A673 (cell line): ENCODE measurements around the gene TMEM178A.

Experiments used
- EZH2 ChIP-seq: fragments of 200-600 bp; sonication (generic); IDR thresholded peaks from 2 replicates; pipeline ENCODE4 v1.6.1; 2017; ENCODE audit warnings: borderline replicate concordance, low read depth, mild to moderate bottlenecking, mixed read lengths, antibody characterized with exemption, low read length; ENCODE audit not compliant: poor library complexity, severe bottlenecking
- TF ChIP-seq, protein P1 (sequence below): fragments of 300-800, 200-600 bp; sonication (generic); conservative IDR thresholded peaks from 2 replicates; pipeline ENCODE4 v1.5.1; 2017; ENCODE audit warnings: low read depth, mild to moderate bottlenecking, antibody characterized with exemption, low read length, moderate library complexity, mixed read lengths

DNA sequence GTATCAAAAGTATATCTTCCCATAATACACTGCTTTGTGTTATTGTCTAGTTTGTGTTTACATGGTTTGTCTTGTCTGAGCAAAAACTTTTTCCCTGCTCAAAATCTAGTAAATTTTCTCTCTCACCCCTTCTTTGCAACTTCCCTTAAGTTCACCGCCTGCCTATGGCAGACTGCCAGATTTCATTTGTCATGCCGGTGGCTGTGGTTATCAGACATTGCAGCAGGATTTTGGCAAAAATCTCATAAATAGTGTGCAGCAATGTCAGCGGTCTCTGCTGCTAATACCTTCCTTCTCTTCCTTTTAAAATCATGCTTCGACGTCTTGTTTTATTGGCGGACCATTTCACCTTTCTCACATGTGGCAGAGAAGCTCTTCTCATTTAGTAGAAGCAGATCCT lies 45.6 kb upstream of the TMEM178A start:
- TF ChIP-seq, protein P1, sequence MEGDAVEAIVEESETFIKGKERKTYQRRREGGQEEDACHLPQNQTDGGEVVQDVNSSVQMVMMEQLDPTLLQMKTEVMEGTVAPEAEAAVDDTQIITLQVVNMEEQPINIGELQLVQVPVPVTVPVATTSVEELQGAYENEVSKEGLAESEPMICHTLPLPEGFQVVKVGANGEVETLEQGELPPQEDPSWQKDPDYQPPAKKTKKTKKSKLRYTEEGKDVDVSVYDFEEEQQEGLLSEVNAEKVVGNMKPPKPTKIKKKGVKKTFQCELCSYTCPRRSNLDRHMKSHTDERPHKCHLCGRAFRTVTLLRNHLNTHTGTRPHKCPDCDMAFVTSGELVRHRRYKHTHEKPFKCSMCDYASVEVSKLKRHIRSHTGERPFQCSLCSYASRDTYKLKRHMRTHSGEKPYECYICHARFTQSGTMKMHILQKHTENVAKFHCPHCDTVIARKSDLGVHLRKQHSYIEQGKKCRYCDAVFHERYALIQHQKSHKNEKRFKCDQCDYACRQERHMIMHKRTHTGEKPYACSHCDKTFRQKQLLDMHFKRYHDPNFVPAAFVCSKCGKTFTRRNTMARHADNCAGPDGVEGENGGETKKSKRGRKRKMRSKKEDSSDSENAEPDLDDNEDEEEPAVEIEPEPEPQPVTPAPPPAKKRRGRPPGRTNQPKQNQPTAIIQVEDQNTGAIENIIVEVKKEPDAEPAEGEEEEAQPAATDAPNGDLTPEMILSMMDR, result no peak
- no peak for TF ChIP-seq EZH2
